Measurements from ENCODE around the gene LTA4H.

- TF ChIP-seq POLR2A (IDR thresholded peaks at IDR 0.05; ENCODE audit: low read length): no peak
- no peak for TF ChIP-seq GATA1 (IDR thresholded peaks at IDR 0.05; ENCODE audit: low read depth, low read length)
These were observed 40.2 kb upstream of the LTA4H start for GRCh38 chr12:96075560-96075959.
